SH-SY5Y (cell line): ENCODE data around the gene PAPPA2.

Source experiments
- GATA2 ChIP-seq: IDR thresholded peaks from 2 replicates; pipeline ENCODE4 v1.6.1; 2011; ENCODE audit warnings: mild to moderate bottlenecking, low read depth, low read length
- GATA3 ChIP-seq: IDR thresholded peaks from 2 replicates; pipeline ENCODE4 v1.6.1; 2011; ENCODE audit warnings: low read depth, mild to moderate bottlenecking, low read length, moderate library complexity

- no peak; the same call in 1 of the 2 replicates for TF ChIP-seq GATA2
- no peak for TF ChIP-seq GATA3
These were observed 291.7 kb downstream of the PAPPA2 start for GRCh38 chr1:176754676-176755075.
